Stimulated activated CD4-positive, alpha-beta T cell treated with anti-CD3 and anti-CD28 coated beads, TNF-alpha, amount 100 ng/mL, for 4 hours (primary cell): Measurements from ENCODE around the gene LAMA2.
"Not testable (repeated sequence)": the region's sequence is repeated elsewhere in the genome, so short reads cannot be mapped to it uniquely, and the experiment has no call there.

Source experiments
- DNase-seq, 3 experiments: peaks; one replicate each; pipeline ENCODE4 v3.0.0-alpha.2; 2020; ENCODE audit warnings: low read depth in 3 of 3

Gene LAMA2

DNA sequence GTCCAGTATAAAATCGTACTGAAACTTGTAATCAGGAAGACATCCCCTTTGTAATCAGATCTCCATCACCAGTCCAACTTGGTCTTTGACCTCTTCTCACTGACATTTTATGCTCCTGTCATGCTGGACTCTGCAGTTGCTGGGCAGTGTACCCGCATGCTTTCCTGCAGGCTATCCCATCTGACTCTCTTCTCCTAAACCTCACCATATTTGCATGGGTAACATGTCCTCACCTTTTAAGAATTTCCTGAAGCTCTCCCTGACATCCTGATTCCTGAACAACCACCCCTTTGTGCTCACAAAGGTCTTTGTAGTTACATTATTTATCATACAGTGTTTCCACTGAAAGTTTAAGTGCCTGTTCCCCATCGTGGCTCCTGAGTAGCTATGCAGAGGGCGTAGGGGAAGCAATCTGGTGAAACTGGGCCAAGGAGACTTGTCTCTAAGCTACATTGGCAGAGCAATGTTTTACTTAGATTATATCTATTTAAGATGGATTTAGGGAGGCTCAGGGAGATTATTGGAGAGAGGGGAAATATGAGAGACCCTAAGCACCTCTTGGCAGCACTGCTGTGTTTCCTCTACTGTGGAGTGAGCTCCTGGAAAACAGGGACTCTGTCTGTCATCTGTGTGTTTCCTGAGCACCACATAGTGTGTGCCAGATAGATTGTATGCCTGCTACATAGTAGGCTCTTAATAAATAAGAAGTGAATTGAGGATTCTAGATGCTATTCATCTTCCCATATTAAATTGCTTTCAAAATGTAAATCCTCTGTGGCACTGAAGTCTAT, 124.0 kb downstream of the LAMA2 start:
- no peak for DNase-seq

DNA sequence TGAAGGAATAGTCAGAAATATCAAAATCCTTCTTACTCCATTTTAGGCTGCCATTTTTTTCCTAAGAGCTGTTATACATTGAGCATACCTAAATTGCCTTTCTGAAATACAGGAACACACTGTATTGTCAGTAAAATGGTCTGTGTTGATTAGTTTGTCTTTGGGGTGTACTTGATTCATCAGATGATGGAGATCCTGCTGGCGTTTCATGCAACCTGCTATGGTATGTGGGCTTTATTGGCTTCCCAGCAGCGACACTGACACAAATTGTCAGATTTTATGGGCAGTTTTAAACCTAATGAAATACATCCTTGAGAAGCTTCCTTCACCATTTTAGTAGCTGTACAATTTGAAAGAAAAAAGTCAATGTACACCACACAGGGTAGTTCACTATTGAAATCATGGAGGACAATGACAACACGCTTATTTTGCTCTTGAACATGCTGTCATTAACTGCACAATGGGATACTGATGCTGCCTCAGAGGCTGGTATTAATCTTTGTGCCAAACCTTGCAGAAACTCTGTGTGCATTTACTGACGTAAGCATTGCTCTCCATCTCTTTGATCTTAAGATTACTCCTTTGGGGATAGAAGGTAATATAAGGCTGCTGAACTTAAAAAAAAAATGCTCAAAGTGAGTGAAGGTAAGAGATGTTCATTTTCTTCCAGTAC, 124.9 kb downstream of the LAMA2 start:
- no peak for DNase-seq

DNA sequence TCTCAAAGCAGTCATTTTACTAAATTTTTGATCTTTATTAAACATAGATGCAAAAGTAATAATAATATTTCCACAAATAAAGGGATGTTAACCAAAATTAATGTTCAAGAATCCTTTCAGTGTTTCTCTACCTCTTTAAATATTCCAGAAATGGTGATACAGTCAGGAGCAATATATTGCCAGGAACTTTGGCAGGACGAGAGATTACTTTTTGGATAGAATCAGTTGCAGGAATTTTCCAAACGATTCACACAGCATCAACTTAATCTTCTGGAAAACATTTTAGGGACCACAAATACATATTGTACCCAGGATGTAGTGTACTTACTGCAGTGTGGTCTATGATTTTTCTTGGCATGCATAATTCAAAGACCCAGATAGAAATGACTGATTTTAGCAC, 125.7 kb downstream of the LAMA2 start:
- DNase-seq: no peak

DNA sequence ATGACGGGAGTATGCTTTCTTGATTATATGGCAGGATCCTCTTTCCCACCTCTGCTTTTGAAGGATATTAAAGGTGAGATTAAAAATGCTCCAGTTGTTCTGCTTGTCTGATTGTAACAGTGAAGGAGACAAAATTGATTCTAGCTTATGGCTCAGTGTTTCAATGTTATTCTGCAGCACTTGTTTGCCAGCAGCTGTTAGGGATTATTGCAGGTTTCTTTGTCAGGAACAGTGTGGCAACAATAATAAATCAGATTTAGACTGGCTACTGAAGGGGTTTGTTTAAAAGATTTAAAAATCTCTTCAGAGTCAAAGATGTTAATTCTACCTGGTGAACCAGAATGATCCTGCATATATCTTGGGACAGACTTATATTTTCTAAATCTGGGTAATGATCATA, 126.9 kb downstream of the LAMA2 start:
- no peak for DNase-seq

DNA sequence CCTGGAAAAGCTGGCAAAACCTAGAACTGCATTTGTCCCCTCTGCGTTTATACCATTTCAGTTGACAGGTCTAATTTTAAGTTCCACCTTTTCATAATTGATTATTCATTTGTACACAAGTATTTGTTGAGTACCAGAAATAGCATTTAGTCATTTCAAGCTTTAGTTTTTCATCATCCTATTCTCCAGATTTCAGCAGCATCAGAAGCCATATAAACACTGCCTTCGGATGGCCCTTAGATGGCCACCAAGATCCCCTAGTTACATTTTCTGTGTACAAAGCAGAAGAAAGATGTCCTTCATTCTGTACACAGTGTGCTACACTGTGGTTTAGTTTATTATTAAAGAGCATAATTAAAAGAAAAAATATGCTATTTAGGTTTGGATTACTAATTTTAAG, 131.4 kb downstream of the LAMA2 start:
- no peak for DNase-seq

DNA sequence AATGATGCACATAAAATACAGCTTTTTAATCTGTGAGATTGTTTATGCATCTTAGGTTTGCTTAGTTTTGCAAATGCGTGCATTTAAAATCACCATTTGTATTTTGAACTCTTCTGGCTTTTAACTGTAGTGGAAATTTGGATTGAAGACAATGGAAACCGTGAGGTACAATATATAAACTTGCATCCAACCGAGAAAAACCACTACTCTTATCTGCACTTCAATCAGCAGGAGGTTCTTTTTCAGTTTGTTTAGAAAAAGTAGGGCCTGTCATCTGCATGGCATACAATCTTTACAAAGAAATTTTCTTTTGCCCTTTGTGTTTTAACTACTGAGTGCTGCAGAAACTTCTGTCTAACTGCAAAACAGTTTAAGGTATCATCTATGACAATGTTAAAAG, 132.8 kb downstream of the LAMA2 start:
- DNase-seq: no peak

DNA sequence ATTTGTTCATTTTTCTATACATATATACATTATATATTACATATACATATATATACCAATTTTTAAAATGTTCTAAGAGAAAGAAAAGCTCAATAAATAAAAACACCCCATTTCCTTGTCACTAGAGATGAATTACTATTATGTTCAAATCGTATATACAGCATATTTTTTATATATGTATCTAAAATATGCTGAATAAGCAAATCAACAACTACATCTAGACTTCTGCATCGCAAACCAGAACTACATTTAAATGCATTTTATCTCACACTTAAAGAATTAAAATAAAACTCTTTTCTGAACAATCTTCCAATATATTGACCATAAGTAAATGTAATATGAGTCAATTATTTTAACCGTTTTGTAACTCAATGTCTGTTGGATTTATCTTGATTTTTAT, 133.9 kb downstream of the LAMA2 start:
- DNase-seq: no peak

DNA sequence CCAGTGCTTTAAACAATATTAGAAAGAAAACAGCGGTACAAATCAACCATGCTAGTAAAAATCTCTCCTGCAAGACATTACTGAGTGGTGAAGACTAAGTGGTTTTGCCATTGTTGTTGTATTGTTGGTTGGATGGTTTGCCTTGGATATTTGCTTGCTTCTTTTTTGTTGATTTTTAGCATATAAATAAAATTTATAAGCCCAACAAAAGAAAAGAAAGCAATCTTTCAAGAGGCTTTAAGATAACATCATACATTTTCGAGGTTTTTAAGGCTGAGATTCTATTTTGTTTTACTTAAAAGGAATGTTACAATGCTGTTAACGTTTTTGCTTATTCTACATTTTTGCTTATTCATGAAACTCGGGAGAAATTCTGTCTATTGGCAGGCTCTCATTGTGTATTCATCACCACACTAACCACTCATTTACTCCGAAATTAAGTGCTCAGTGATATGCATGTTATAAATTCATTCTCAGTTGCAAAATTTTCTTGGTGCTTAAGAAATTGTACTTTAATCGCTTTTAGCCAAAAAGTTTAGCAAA, 139.1 kb downstream of the LAMA2 start:
- DNase-seq: no peak

DNA sequence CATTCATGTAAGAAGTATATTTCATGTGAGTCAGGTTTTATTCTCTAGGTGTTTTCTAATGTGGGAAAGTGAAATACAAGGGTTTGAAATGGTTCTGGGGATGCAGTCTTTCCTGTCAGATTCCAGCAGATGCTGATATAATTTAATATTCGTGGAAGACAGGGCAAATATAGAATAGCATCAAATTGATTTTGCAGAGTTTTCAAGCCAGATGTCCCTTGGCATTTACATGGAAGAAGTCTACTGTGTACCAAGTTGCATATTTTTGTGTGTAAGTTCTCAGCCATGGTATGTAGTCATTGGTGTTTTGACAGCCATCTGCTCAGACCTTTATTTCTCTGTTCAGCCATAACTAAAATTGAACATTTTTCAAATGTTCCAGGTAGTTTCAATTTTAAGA, 143.7 kb downstream of the LAMA2 start:
- DNase-seq: no peak

DNA sequence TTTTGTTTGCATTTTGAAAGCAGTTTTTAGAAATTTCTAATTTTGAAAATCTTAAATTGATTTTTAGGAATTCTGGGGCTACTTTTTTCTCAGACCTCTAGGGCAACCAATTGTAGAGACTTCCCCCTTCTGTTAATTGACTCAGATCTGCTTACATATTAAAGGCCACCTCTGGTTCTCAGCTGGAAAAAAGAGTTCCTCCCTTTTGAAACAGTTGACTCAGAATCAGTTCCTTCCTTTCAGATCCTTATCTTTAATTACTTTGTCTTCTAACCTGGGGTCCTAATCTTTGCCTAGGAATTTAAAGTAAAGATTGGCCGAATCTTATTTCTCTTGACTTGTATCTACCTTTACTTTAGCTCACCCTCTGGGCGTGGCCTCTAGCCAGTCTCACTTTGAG, 146.8 kb downstream of the LAMA2 start:
- DNase-seq: no peak

DNA sequence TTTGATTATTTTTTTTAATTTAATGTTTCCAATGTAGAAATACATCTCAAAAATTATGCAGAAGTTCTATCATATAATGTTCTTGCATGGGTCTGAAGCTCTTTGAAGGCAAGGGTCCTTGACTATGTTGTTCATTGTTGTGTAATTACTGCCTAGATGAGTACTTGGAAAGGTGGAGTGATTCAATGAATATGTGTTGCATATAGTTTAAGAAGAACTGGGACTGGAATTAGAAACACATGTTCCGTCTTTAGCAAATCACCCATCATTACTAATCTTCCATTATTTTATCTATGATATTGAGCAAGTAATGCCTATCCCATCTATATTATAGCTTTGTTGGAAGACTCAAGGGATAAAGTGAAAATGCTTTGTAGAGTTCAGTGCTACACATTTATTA, 147.3 kb downstream of the LAMA2 start:
- no peak for DNase-seq

DNA sequence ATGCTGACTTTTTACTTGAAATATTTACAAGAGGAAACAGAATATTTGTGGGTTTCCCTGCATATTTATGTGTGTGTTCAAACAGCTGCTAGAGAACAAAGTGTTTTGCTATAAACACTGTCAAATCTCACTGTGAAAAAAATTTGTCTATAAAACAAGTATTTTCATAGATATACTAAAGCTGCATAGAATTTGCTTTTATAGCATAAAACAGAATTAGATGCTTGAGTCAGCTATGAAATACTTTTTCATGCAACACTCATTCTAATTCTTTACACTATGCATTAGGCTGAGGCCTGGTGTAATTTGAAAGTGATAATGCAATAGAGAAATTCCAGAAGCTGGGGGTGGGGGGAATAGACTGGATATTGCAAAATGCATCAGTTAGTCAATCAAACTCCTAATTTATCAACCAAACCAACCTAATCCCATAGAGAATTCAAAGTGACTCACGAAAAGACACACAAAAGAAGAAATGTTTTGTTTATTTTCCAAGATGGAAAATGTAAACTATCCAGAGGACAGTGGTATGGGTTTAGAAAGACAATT, 148.2 kb downstream of the LAMA2 start:
- DNase-seq: no peak

DNA sequence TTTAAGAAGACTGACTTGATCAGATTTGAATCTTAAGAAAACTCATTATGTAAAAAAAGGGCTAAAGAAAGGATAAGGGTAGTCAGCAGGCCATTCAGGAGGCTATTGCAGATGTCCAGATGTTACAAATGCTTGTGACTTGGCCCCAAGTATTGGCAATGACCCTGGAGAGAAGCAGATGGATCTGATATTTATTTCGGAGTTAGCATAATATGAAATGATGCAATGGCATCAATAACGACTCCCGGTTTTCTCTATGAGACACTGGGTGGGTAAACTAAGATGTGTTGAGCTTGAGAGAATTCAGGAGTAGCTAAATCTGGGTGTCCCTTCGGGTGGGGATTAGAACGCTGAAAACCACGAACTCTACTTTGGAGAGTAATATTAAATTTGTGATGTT, 149.7 kb downstream of the LAMA2 start:
- DNase-seq: no peak

DNA sequence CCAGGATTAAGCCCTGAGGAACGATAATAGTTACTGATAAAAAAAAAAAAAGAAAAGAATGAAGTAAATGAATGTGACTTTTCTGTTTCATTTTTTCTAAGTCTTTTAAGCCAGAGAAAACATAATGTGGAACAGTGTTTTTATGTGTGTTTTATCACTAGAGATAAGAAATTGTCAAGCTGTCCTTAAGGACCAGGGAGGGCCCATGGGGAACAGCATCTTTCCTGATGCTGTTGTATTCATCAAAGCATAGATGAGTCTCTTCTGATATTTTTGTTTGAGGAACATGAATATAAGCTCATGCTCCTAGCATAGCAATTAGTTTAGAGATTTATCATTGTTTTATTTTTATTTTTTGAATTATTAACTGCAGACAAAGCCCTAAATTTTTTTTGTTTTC, 150.2 kb downstream of the LAMA2 start:
- no peak for DNase-seq

DNA sequence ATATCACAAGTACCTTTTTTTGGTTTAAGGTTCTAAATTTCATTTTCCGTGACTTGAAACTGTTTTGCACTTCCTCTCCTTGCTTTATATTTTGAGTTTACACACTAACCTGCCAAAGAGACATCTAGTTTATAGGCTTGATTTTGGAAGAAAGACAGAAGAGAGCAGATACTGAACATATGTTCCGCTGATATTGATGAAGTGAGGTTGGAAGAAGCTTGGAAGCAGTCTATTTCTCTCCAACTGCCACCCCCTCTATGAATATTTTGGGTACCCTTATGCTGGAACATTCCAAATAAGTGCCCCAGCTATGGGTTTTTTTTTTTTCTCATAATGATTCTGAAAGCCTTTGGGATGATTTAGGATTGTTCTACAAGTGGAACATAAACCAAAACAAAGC, 150.6 kb downstream of the LAMA2 start:
- DNase-seq: no peak

DNA sequence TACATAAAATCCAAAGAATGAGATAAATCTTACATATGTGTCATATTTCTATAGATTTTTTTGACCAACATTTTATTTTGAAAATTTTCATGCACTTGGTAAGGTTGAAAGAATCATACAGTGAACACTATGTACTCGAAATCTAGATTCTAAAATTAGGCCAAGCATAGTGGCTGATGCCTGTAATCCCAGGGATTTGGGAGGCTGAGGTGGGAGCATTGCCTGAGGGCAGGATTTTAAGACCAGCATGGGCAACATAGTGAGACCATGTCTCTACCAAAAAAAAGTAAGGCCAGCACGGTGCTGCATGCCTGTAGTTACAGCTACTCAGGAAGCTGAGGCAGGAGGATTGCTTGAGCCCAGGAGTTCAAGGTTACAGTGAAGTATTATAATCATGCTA, 158.6 kb downstream of the LAMA2 start:
- DNase-seq: no peak

DNA sequence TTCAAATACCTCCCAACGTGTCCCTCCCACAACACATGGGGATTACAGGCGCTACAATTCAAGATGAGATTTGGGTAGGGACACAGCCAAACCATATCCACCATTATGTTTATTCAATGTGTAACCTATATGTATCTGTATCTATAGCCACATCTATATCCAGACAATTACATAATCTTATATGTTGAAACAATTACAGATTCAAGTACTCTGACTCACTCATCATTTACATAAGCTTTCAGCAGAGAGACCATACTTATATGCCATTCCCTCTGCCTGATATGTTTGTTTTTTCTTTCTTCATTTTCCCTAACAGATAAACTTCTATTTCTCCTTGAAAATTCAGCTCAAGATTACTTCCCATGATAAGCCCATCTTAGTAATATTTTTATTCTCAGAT, 163.6 kb downstream of the LAMA2 start:
- DNase-seq: no peak

DNA sequence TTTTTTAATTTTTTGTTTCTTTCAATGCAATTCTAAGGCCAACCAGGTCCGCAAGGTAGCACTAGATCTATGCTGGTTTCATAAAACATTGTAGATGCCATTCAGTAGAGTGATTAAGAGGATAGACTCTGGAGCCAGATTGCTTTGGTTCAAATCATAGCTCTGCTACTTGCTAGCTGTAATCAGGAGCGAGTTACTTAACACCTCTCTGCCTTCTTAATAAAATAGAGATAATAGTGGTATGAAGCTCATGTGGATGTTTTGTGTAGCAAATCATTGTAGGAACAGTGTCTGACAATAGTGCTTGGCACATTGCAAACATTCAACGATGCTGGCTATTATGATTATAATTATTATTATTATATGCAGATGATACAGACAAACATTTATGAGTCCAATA, 164.9 kb downstream of the LAMA2 start:
- DNase-seq: no peak

DNA sequence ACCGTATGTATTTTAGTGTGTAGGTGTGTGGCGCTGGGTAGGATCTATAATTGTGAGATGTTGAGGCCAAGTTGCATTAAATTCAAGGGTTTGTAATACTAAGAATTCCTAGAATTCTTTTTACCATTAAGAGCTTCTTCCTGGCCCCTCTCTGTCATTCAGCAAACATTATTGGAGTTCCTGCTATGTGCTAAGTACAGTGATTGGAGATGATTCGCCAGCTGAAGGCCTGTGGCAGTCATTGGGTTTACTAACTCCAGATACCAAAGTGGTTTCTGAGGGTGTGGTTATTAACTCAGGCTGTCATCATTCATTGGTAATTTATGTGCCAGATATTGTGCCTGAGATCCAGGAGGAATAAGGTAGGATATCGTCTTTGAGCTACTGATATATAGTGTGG, 167.1 kb downstream of the LAMA2 start:
- DNase-seq: no peak

DNA sequence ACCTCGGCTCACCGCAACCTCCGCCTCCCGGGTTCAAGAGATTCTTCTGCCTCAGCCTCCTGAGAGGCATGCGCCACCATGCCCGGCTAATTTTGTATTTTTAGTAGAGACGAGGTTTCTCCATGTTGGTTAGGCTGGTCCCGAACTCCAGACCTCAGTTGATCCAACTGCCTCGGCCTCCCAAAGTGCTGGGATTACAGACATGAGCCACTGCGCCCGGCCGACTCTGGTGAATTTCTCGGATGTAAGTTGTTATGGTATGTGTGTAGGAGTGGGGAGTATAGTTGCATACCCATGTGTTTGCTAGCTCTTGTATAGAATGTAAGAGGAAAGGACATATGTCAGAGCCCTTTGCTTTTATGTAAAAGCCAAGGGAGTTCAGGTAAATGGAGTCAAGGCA, 170.2 kb downstream of the LAMA2 start:
- not testable (repeated sequence) for DNase-seq

DNA sequence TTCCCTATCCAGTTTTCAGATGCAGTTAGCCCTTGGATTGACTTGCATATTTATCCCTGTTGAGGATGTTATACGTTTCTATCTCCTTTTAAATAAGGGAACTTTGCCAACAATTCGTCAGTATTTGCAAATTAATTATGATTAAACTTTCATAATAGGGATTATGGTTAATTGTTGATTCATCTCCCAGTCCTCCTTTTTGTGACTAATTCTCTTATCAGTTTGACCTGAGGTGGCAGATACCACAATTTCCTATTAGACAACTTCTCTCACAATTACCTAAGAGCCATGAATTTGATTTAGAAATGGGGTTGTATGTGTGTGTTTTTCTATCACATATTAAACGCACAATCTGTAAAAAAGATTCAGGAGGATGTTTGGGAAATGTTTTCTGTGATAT, 172.9 kb downstream of the LAMA2 start:
- DNase-seq: no peak

DNA sequence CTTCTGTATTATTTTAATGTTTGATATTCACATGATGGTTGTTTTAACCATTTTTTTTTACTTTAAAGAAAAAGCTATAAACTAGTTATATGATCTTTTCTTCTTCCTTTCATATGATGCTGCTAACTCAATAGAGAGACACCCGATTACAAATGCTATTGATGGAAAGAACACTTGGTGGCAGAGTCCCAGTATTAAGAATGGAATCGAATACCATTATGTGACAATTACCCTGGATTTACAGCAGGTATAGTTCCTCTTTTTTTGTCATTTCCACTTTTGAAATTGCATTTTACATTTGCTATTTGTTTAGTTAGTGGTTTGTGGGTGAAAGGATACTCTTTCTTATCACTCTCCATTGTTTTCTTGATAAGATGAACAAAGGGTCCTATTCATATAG, 176.7 kb downstream of the LAMA2 start:
- no peak for DNase-seq

DNA sequence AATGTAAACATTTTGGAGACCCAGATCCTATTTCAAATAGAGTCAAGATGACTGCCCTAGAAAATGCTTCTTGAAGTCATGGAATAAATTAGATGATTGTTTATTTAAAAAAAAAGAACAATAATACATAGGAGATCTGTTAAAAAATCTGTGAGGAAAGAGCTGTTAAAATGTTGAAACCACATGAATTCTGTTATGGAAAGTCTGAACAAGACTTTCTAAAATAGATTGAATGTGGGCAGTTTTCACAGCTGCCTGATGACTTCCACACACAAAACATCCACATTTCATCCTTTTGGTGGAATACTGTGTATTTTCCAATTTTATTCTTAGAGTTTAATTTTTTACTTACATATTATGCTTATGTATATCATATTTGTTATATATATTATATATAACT, 186.1 kb downstream of the LAMA2 start:
- no peak for DNase-seq
